ENCODE measurements around the gene SPON1.
A peak's percentile ranks its signal among the peaks of the same experiment; 100 is the strongest.

SPON1 gene

GRCh38 chr11:14230407-14230806 lies 267.9 kb downstream of the SPON1 start:
- no peak overlapping the region for H3K27ac ChIP-seq
- TF ChIP-seq, protein P1, sequence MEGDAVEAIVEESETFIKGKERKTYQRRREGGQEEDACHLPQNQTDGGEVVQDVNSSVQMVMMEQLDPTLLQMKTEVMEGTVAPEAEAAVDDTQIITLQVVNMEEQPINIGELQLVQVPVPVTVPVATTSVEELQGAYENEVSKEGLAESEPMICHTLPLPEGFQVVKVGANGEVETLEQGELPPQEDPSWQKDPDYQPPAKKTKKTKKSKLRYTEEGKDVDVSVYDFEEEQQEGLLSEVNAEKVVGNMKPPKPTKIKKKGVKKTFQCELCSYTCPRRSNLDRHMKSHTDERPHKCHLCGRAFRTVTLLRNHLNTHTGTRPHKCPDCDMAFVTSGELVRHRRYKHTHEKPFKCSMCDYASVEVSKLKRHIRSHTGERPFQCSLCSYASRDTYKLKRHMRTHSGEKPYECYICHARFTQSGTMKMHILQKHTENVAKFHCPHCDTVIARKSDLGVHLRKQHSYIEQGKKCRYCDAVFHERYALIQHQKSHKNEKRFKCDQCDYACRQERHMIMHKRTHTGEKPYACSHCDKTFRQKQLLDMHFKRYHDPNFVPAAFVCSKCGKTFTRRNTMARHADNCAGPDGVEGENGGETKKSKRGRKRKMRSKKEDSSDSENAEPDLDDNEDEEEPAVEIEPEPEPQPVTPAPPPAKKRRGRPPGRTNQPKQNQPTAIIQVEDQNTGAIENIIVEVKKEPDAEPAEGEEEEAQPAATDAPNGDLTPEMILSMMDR (IDR thresholded peaks at IDR 0.05): no peak
- TF ChIP-seq ZFX (IDR thresholded peaks at IDR 0.05; ENCODE audit: borderline replicate concordance): no peak

DNA sequence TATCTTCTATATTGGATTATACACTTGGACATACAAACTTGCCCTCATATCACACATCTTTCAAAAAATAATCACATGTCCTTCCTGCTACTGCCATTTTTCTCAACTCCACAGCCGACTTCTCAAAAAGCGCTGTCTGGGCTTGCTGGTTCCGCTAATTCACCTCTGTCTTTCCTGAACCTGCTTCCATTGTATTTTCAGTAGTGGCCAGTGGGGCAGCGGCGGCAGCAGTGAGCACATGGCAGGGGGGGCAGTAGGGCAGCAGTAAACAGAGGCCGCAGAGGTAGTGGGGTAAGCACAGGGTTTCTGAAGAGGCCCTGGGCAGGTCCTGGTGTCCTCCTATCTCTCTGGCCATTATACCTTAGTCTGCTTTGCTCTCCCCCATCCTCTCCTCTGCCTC lies 270.1 kb downstream of the SPON1 start:
- no peak overlapping the region for H3K27ac ChIP-seq
- no peak for TF ChIP-seq ZFX (IDR thresholded peaks at IDR 0.05; ENCODE audit: borderline replicate concordance)
- TF ChIP-seq, protein P1 (IDR thresholded peaks at IDR 0.05): peak; percentile 88

GRCh38 chr11:14234446-14234845 lies 271.9 kb downstream of the SPON1 start:
- TF ChIP-seq ZFX (IDR thresholded peaks at IDR 0.05; ENCODE audit: borderline replicate concordance): no peak
- TF ChIP-seq, protein P1 (IDR thresholded peaks at IDR 0.05): no peak
- no peak overlapping the region for H3K27ac ChIP-seq

GRCh38 chr11:14235701-14236100 lies 273.2 kb downstream of the SPON1 start:
- H3K27ac ChIP-seq: no peak overlapping the region
- TF ChIP-seq ZFX (IDR thresholded peaks at IDR 0.05; ENCODE audit: borderline replicate concordance): no peak

DNA sequence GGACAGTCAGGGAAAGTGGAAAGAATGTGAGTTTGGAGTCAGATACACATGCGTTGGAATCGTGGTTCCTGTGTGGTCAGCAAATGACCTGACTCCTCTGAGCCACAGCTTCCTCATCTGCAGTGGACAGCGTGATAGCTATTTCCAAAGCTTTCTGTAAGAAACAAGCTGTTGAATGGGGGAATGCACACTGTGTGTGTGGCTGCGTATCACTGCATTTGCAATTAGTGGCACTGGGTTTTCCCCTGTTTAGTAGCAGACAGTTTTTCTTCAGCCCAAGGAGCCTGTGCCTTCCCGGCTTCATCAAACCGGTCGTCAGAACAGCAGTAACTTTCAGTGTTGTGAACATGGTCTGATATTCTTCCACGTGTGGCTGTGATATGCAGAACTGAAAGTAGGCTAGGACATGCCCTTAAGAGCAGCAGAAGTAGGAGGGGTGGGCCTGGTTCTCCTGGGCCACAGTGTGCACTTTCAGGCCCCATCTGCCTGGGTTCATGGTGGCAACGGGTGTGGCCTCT lies 275.0 kb downstream of the SPON1 start:
- no peak for TF ChIP-seq ZFX (IDR thresholded peaks at IDR 0.05; ENCODE audit: borderline replicate concordance)
- TF ChIP-seq, protein P1 (IDR thresholded peaks at IDR 0.05): no peak
- no peak overlapping the region for H3K27ac ChIP-seq

GRCh38 chr11:14240221-14240620 lies 277.7 kb downstream of the SPON1 start:
- no peak for TF ChIP-seq ZFX (IDR thresholded peaks at IDR 0.05; ENCODE audit: borderline replicate concordance)
- TF ChIP-seq, protein P1 (IDR thresholded peaks at IDR 0.05): no peak
- H3K27ac ChIP-seq: no peak overlapping the region

GRCh38 chr11:14240951-14241350 lies 278.4 kb downstream of the SPON1 start:
- TF ChIP-seq, protein P1 (IDR thresholded peaks at IDR 0.05): no peak
- TF ChIP-seq ZFX (IDR thresholded peaks at IDR 0.05; ENCODE audit: borderline replicate concordance): no peak
- no peak overlapping the region for H3K27ac ChIP-seq

GRCh38 chr11:14242187-14242586 lies 279.7 kb downstream of the SPON1 start:
- H3K27ac ChIP-seq: no peak overlapping the region
- TF ChIP-seq, protein P1 (IDR thresholded peaks at IDR 0.05): no peak
- TF ChIP-seq ZFX (IDR thresholded peaks at IDR 0.05; ENCODE audit: borderline replicate concordance): no peak
